ENCODE measurements around the gene SH3GLB1. TPM values are rescaled to one million over a fixed set of nuclear protein-coding genes. Genes with fewer than 3 reads are reported as not detected.

SH3GLB1 gene
- total RNA-seq, 4 donors from 2014 or later = 94.9 to 135 (median 98.6) TPM

DNA sequence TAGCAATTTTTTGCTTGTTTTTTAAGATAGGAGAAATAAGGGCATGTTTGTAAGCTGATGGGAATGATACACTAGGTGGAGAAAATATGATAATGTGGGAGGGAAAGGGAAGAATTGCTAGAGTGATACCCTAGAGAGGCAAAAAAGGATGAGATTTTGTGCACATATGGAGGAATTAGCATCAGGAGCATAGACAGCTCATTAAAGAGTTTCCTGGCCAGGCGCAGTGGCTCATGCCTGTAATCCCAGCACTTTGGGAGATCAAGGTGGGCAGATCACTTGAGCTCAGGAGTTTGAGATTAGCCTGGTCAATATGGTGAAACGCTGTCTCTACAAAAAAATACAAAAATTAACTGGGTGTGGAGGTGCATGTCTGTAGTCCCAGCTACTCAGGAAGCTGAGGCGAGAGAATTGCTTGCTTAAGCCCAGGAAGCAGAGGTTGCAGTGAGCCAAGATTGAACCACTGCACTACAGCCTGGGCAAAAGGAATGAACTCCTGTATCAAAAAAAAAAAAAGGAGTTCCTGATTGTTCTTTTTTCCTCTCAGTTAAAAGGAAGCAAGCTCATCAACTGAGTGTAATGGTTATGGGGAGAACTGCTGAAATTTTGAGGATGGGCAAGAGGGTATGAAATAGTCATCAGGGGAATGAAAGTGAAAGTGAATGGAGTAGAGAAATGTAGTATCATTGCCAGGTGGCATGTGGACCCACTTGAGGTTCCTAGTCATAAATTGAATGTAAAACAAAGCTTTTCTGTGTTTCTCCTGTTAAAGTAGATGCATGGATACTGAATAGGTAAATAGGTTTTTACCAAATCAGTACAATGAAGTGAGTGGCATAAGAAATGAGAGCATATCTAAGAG is 35.5 kb downstream of the SH3GLB1 start:
- TF ChIP-seq, protein P1, sequence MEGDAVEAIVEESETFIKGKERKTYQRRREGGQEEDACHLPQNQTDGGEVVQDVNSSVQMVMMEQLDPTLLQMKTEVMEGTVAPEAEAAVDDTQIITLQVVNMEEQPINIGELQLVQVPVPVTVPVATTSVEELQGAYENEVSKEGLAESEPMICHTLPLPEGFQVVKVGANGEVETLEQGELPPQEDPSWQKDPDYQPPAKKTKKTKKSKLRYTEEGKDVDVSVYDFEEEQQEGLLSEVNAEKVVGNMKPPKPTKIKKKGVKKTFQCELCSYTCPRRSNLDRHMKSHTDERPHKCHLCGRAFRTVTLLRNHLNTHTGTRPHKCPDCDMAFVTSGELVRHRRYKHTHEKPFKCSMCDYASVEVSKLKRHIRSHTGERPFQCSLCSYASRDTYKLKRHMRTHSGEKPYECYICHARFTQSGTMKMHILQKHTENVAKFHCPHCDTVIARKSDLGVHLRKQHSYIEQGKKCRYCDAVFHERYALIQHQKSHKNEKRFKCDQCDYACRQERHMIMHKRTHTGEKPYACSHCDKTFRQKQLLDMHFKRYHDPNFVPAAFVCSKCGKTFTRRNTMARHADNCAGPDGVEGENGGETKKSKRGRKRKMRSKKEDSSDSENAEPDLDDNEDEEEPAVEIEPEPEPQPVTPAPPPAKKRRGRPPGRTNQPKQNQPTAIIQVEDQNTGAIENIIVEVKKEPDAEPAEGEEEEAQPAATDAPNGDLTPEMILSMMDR (IDR thresholded peaks at IDR 0.05; ENCODE audit: low read depth) = no peak

DNA sequence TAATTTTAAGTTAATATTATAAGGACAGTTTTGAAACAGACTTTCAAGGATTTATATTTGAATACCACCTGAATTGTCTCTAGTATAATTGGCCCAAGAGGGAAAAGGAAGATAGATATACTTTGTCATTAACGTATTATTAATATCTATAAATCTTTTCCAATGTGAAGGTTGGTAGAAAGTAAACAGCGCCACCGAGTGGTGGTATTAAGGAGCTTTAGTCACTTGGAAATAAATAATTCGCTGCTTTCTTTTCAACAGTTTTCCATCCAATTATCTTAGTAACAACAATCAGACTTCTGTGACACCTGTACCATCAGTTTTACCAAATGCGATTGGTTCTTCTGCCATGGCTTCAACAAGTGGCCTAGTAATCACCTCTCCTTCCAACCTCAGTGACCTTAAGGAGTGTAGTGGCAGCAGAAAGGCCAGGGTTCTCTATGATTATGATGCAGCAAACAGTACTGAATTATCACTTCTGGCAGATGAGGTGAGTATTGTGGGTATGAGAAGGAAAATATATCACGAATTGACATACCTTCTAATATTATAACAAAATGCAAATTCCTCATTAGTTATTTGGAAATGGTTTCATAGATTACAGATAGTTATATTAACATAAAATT is 37.7 kb downstream of the SH3GLB1 start:
- TF ChIP-seq, protein P1 (IDR thresholded peaks at IDR 0.05; ENCODE audit: low read depth) = no peak

DNA sequence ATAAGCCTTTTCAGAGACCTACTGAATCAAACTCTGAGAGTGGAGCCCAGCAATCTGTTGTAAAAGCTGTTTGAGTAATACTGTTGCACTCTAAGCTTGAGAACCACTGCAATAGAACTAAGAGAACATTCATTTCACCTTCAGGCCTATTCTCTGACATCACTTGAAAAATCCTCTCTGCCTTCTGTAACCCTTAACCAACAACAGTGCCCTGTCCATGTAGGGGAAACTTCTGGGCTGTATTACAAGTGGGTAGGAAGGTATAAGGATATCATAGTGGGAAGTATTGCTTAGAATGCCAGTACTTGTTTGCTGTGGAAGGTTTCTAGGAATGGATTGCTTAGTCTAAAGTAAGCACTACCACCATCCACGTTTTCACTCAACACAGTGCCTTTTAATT is 42.9 kb downstream of the SH3GLB1 start:
- TF ChIP-seq, protein P1 (IDR thresholded peaks at IDR 0.05; ENCODE audit: low read depth) = no peak

DNA sequence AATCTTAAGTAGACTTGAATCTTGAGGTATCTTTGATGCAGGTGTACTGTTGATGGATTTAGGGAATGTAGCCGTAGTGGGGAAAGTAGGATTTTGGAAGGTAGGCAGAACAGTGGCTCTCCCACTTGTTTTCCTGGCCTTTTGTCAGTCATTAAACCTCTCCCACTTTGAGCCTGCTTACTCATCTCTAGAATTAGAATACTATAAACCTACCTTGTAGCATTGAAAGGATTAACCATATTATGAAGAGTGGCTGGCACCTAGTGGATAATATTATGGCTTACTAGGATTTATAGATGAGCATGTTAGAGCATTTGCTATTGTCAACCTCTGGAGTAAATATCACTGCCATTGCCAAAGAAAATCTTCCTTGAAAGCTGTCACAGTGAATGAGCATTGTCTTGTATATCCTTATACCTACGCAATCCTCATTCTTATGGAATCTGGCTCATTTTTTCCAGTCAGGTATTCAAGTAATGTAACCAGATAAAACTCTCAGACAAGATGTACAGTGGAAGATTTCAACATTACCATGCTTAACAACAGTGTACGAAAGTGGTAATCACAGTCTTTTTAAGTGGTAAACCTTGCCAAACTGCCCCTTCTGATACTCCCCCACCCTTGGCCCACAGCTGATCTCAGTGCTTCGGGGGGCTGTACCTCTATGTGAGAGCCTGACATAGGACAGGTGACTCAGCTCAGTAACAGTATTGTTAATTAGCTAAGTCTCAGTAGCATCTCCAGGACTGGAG is 44.4 kb downstream of the SH3GLB1 start:
- TF ChIP-seq, protein P1 (IDR thresholded peaks at IDR 0.05; ENCODE audit: low read depth) = no peak

DNA sequence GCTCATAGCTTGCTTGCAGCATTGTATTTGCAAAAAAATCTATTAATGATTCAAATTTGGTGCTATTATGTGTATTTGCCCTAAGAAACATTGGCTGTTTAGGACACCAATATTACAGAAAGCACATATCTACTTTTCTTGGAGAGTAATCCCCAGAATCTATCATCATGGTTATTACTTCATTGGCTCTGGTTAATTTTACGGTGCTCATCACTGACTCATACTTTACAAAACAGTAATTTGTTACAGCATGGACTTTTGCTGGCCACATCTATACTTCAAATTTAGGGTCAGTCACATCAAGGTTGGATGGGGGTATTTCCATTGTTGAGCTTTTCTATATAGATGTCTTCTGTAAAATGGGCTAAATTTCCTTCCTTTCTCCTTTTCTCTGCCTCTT is 45.7 kb downstream of the SH3GLB1 start:
- TF ChIP-seq, protein P1 (IDR thresholded peaks at IDR 0.05; ENCODE audit: low read depth) = no peak

DNA sequence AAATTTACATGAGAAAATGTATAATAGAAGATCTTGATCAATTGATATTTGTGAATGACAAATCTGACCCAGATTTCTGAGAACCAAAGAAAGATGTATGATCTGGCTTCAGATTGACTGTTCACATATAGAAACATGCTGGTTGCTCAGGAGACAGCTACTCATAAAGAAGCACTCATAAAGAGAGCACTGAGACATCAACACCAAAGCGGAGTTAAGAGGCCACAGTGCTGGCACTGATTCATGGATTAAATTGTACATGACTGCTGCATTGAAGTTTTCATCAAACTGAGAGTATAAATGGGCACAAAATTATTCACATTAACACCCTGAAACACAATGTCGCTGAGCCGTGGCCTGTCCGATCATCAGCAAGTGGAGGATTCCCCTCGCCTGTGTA is 46.2 kb downstream of the SH3GLB1 start:
- TF ChIP-seq, protein P1 (IDR thresholded peaks at IDR 0.05; ENCODE audit: low read depth) = no peak

DNA sequence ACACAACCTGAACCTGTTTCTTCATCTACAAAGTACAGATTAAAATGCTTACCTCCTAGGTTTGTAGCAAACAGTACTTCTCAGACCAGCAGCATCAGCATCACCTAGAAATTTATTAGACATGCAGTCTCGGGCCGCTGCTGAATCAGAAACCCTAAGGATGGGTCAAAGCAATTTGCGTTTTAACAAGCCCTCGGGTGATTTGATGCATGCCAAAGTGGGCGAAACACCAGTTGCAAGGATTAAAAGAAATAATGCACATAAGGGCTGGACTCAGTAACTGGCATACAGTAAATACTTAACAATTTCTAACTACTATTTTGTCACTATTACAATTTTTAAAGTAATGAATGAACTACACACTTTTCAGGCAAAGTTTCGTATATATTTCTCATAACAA is 47.5 kb downstream of the SH3GLB1 start:
- TF ChIP-seq, protein P1 (IDR thresholded peaks at IDR 0.05; ENCODE audit: low read depth) = no peak
